Fibroblast of villous mesenchyme (primary cell): ENCODE measurements around the gene FBXL19. TPM values are rescaled to one million over a fixed set of nuclear protein-coding genes. Genes with fewer than 3 reads are reported as not detected.

ENCODE experiments used
- DNase-seq: peaks from one replicate; pipeline ENCODE4 v3.0.0-alpha.2; 2010; ENCODE audit warnings: low read depth
- H3K4me3 ChIP-seq: 2 replicates; pipeline ENCODE4 v1.5.1; 2011; ENCODE audit warnings: low read depth, mild to moderate bottlenecking, low read length
- total RNA-seq: library from RNA; depleted of rRNA; stranded (reverse); fragments of >200 nt; gene quantifications from 2 replicates; pipeline ENCODE4 v1.2.3, GENCODE V29; 2012
- TF ChIP-seq, protein P1 (sequence below): IDR thresholded peaks from 2 replicates; pipeline ENCODE4 v1.5.1; 2012; ENCODE audit warnings: low read depth, mild to moderate bottlenecking, low read length; ENCODE audit not compliant: insufficient read depth

FBXL19 gene
- total RNA-seq, 1 donor, result 26.8 TPM

DNA sequence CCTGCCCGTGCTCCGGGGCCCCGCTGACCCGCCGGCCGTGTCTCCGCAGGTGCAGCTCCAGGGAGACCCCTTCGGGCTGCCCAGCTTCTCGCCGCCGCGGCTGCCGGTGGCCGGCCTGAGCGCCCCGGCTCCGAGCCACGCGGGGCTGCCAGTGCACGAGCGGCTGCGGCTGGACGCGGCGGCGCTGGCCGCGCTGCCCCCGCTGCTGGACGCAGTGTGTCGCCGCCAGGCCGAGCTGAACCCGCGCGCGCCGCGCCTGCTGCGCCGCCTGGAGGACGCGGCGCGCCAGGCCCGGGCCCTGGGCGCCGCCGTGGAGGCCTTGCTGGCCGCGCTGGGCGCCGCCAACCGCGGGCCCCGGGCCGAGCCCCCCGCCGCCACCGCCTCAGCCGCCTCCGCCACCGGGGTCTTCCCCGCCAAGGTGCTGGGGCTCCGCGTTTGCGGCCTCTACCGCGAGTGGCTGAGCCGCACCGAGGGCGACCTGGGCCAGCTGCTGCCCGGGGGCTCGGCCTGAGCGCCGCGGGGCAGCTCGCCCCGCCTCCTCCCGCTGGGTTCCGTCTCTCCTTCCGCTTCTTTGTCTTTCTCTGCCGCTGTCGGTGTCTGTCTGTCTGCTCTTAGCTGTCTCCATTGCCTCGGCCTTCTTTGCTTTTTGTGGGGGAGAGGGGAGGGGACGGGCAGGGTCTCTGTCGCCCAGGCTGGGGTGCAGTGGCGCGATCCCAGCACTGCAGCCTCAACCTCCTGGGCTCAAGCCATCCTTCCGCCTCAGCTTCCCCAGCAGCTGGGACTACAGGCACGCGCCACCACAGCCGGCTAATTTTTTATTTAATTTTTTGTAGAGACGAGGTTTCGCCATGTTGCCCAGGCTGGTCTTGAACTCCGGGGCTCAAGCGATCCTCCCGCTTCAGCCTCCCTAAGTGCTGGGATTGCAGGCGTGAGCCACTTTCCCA lies 21.1 kb upstream of the FBXL19 start:
- TF ChIP-seq, protein P1, sequence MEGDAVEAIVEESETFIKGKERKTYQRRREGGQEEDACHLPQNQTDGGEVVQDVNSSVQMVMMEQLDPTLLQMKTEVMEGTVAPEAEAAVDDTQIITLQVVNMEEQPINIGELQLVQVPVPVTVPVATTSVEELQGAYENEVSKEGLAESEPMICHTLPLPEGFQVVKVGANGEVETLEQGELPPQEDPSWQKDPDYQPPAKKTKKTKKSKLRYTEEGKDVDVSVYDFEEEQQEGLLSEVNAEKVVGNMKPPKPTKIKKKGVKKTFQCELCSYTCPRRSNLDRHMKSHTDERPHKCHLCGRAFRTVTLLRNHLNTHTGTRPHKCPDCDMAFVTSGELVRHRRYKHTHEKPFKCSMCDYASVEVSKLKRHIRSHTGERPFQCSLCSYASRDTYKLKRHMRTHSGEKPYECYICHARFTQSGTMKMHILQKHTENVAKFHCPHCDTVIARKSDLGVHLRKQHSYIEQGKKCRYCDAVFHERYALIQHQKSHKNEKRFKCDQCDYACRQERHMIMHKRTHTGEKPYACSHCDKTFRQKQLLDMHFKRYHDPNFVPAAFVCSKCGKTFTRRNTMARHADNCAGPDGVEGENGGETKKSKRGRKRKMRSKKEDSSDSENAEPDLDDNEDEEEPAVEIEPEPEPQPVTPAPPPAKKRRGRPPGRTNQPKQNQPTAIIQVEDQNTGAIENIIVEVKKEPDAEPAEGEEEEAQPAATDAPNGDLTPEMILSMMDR, result no peak
- H3K4me3 ChIP-seq, result peak overlapping the region; percentile 50
- peak; percentile 67 for DNase-seq

DNA sequence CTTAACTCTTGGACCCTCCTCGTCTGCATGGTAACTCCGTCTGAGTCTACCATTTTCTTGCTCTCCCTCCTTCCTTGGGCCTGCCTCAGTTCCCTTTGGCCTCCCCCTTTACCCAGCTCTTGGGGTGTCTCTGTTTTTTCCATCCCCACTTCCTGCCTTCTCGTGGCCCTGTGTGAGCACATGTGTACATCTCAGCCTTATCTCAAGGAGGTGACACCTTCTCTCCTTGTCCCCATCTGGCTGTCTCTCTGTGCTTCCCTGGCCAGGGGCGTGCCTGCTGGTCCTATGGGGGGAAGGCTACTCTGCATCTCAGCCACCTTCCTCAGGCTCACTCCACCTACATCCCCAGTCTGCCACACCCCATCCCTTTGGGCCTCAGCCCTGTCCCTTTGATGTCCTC lies 20.4 kb upstream of the FBXL19 start:
- no peak overlapping the region for H3K4me3 ChIP-seq
- DNase-seq, result no peak
- TF ChIP-seq, protein P1, result no peak

DNA sequence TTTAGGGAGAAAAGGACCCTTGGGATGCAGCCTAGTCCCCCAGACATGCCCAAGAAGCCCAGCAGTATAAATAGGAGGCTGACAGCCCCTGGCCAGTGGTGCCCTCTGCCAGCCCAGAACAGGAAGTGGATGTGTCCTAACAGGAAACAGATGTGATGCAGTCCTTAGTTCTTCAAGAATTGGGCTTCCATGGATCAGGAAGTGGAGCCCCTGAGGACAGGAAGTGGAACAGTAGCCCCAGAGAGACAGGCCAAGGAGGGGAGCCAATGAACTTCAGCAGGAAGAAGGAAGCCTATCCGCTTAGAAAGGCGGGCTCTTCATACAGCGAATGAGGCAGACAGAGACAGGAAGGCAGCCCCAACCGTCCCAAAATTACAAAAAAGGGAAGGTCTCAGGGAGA lies 19.8 kb upstream of the FBXL19 start:
- TF ChIP-seq, protein P1, result no peak
- no peak overlapping the region for H3K4me3 ChIP-seq
- DNase-seq, result peak; percentile 10

DNA sequence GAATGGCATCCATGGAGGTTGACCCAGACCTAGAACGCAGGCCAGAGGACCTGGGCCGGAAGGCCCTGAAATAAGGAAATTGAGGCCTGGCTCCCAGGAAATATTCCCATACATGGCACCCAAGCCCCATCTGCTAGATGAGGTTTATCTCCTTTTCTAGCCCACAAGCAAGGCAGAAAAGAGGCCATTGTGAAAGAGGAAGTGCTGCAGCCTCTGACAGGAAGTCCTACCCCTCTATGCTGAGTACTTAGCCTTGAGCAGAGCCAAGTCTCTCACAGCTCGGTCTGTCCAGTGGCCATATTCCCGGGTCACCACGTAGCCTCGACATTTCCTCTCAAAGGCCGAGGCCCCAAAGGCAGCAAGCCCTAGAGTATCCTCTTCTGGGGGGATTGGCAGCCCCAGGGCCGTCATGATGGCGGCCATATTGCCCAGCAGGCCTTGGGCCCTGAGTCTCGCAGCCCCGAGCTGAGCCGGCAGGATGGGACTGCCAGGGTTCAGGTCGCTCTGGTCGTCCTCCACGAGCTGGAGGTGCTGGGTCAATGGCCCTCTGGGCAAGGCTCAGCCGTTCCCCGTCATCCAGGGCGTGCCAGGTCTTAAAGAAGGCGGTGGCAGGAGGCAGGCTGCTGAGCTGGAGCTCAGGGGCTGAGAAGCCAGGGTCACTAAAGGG lies 19.1 kb upstream of the FBXL19 start:
- no peak overlapping the region for H3K4me3 ChIP-seq
- TF ChIP-seq, protein P1, result no peak
- no peak for DNase-seq

DNA sequence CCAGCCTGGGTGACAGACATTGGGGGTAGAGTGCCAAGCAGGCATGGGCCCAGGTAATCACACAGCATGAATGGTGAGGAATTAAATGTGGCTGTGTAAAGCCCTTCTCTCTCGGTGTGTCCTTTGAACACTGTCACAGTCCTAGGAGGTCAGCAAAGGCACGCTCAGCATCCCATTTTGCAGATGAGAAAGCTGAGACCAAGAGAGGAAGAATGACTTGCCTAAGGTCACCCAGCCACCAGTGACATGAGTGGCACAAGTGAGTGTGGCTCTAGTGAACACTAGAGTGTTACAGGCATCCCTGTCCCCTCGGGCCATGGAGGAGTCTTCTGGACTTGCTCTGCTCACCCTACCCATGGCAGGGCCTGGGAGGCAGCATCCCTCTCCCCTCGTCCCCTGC lies 16.3 kb upstream of the FBXL19 start:
- no peak for DNase-seq
- no peak overlapping the region for H3K4me3 ChIP-seq
- TF ChIP-seq, protein P1, result no peak

DNA sequence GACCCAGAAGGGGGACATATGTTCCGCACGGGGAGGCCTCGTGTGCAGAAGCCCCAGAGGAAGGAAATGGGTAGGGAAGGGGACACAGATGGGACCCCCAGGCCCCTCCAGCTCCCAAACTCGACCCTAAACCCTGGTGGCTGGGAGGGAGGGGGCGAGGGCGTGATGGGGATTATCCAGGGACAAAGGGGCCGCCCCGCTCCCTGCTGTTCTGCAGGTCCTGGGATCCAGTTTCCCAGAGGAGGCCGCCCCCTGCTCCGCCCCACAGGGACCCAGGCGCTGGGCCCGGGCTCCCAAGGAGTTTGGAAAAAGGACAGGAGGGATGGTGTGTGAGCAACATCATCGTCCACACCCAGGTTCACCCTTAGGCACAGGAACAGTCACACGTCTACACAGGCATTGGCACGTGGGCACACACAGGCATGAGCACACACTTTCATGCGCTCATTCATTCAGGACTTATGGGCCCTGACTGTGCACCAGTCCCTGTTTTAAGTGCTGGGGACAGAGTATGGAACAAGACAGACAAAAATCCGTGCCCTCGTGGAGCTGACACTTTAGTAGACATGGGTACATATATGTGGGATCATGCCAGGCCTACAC lies 12.8 kb upstream of the FBXL19 start:
- H3K4me3 ChIP-seq, result no peak overlapping the region
- DNase-seq, result no peak
- TF ChIP-seq, protein P1, result no peak
